ENCODE measurements around the gene MELTF.

- TF ChIP-seq CTCF (IDR thresholded peaks at IDR 0.05) (no peak), POLR2A (IDR thresholded peaks at IDR 0.05) (no peak)
Observed at GRCh38 chr3:197007296-197007940, 22.2 kb downstream of the MELTF start.

All from testis (tissue), 2 donors.